Tongue (tissue), 2 donors: ENCODE results near the gene HIVEP3. TPM values are rescaled to one million over a fixed set of nuclear protein-coding genes. Genes with fewer than 3 reads are reported as not detected.

Experiments used
- DNase-seq: peaks from one replicate; pipeline ENCODE4 v3.0.0-alpha.2; 2015
- total RNA-seq: library from RNA; depleted of rRNA; stranded (reverse); fragments of >200 nt; gene quantifications from one replicate; pipeline ENCODE4 v1.2.3, GENCODE V29; 2014

The HIVEP3 gene
- total RNA-seq, 1 donor from 2014 or later: 2.5 TPM

DNA sequence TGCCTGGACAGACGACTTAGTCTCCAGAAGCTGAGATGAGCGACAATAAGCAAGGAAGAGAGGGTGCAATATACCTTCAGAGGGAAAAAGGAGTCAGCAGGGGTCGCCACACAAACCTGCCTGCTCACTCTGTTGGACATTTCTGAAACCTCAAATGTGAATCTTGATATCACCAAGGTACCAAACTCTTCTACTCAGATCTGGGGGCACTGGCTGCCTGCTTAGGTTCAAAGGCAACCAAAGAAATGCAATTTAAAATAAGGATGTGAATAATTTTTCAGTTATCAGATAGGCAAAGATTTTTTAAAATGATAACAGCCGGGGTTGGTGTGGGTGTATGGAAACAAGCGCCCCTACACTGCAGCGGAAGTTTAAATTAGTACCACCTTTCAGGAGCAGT, 164.2 kb downstream of the HIVEP3 start:
- no peak for DNase-seq

DNA sequence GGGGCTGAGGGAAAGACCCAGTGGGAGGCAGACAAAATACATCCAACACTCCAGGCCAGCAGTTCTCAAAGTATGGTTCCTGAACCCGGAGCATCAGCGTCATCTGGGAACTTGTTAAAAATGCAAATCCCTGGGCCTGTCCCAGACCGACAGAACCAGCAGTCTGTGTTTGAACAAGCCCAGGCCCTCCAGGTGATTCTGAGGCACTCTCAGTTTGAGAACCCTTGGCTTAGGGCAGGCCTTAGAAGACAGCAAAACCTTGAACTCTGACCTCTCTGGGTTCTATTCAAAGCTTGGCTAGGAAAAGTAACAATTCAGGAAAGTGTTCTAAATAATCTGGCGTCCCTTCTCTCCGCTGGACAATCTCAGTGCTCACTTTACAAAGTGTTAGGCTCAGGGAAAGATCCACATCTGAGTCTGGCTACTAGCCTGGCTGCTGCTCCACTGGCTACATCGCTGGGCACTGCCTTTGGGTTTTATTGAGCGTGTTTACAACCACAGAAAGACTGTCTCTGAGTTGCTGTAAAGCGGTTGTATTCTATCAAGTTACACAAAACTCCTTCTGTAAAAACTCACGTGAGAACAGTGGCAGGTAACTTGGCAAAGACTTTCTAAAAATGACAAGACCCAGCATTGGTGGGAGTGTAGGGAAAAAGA, 166.1 kb downstream of the HIVEP3 start:
- no peak for DNase-seq

DNA sequence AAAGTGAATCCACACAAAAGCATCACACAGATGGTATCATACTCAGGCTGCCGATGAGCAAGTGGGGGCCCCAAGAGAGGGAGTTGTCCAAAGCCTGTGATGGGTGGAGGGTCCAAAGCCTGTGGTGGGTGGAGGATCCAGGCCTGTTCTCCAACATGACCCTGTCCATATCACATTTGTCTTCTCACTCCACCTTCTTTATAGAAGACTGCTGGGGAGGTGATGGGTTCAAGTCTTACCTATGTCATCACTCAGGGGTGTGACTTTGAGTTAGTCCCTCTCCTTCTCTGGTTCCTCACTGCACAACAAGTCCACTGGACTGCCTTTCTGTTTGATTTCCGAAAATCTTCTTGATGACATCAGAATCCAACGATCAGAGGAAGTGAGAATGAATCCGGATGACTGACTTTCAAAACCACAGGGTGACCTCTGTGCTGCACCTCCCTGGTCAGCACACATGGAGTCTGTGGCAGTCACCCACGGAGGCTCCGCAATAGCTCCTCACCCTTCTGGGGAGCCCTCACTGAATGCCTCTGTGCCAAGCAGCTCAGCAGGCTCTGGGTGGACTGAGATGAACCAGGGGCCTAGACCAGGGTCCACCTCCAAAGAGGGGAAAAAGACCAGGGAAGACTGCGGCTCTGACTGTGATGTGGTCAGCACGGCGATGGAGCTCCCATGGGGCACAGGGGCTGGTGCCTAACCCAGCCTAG, 166.8 kb downstream of the HIVEP3 start:
- DNase-seq: no peak

GRCh38 chr1:41749991-41750745, 168.6 kb downstream of the HIVEP3 start:
- no peak for DNase-seq

- DNase-seq: no peak
Observed at GRCh38 chr1:41745022-41745421, 173.7 kb downstream of the HIVEP3 start.

GRCh38 chr1:41743366-41743765, 175.4 kb downstream of the HIVEP3 start:
- no peak for DNase-seq

GRCh38 chr1:41742219-41742618, 176.5 kb downstream of the HIVEP3 start:
- DNase-seq: no peak

DNA sequence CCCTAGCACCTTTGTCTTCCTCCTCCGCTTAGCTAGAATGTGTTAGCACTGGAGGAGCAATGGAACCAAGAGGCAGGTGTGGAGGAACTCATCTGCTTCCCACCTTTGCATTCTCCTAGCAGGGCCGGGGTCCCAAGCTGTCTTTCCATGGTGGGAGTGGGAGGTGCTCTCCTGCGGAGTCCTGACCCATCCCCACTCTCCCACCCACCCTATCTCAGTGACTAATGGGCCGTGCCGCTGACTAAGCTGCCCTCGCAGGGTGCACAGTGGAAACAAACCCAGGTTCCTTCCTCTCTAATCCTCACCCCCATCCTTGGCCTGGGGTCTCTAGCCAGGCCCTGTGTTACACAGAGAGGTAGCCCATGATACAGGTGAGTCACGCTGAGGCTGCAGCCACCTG, 177.5 kb downstream of the HIVEP3 start:
- no peak for DNase-seq

- DNase-seq: no peak
Observed at GRCh38 chr1:41740630-41741239, 178.0 kb downstream of the HIVEP3 start.

DNA sequence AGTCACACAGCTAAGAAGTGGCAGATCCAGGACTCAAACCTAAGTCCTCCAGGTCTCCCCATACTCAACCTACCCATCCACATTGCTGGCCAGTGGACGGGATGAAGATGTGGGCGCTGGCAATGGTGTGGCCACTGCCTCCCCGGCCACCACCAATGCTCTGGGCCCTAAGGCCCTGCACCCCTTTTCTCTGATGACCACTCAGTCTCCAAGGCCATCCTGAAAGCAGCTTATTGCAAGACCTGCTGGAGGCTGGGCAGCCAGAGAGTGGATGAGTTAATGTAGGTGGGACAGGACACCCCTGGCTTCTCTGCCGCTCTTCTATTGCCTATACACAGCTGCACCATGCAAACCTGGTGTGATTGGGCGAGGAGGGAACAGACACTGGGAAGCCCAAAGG, 178.7 kb downstream of the HIVEP3 start:
- no peak for DNase-seq

- peak; percentile 89 for DNase-seq
Observed at GRCh38 chr1:41739061-41739955, 179.4 kb downstream of the HIVEP3 start.

- no peak for DNase-seq
Observed at GRCh38 chr1:41738475-41738874, 180.2 kb downstream of the HIVEP3 start.

GRCh38 chr1:41738006-41738405, 180.7 kb downstream of the HIVEP3 start:
- no peak for DNase-seq

DNA sequence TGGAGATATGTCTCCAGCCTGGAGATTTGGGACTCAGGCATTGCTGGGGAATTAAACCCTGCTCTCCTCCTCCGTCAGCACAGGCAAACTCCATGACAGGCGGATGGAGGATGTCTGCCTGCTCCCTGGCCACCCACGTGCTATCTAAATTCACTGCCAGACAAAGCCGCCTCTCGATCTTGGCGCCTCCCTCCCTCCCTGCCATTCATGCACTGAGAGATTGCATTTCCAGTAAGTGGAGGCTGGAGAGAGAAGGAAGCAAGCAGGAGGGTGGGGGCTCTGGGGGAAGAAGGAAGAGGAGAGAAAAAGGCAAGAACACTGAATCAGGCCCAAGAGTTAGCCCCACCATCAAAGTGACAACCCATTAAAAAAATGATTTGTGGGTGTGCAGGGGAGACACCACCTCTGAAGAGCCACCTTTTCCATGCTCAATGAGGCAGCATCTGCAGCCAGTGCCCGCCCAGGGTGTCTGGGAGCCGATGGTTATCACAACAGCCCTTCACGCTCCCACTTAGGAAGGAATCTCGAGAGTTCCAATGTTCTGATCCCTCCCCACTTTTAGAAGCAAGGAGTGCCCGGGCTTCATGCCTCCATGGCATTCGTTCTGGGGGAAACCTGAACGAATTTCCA, 183.0 kb downstream of the HIVEP3 start:
- DNase-seq: peak; percentile 60

DNA sequence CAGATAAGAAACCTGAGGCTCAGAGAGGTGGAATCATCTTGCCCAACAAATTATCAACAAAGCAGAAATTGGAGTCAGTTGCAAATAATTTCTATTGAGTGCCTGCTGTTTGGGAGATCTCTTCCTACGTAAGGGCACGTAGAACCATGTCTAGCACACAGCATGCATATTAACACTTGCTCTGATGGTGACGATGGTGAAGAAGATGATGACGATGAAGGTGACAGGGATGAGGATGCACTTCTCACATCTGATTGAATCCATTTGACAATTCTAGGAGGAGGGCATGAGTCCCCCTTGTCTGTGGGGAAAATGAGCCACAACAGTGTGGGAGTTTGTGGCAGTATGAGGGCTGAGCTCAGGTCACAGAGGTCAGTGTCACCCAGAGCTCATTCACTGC, 183.6 kb downstream of the HIVEP3 start:
- DNase-seq: no peak

DNA sequence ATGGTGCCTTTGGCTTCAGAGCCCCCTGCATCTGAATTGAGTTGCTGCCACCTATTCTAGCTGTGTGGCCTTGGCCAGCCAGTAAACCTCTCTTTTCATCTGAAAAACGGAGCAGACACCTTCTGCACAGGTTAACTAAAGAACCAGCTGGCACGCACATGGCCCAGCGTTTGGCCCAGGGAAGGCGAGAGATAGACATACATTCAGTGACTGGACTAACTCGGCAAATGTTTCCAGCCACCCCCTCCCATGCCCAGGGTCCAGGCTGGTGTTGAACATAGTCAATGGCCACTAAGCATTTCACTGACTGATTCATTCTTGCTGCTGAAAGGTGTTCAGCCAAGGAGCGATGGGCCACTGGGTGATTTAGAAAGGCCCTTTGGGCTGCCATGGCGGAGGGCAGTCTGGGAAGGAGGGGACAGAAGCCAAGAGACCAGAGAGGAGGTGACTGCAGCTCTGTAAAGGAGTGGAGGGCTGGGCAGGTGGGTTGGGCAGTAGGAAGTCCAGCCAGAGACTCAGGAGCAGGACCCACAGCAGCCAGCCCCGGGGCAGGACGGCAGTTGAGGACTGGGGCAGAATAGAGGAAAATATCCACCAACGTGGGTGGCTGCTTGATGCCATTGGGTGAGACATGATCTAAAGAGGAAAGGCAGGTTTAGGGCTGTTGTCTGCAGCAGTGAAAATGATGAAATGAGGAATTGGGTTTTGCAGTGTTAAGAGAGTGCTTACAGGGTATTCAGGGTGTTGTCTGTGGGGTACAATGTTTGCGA, 184.3 kb downstream of the HIVEP3 start:
- no peak for DNase-seq

GRCh38 chr1:41733725-41734124, 185.0 kb downstream of the HIVEP3 start:
- no peak for DNase-seq

GRCh38 chr1:41733021-41733420, 185.7 kb downstream of the HIVEP3 start:
- no peak for DNase-seq

GRCh38 chr1:41731516-41732030, 187.1 kb downstream of the HIVEP3 start:
- DNase-seq: no peak

DNA sequence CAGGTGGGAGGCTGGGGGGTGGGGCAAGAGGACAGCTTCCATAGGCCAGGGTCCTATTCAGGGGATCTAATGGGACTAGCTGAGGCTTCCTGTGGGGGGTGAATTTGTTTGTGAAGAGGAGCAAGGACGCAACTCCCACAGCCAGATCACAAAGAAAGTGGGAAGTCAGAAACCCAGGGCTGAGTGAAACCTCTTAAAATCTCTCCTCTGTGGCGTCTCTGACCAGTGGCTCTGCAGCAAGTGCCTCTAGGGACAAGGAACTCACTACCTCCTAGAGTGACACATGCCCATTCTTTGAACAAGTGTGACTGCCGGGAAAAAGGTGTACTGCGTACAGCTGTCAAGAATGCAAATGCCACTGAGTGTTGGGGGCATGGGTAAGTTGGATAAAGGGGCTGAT, 187.9 kb downstream of the HIVEP3 start:
- no peak for DNase-seq
